Activated CD8-positive, alpha-beta memory T cell treated with anti-CD3 and anti-CD28 coated beads, Interleukin-2, amount 50 U/mL, for 48 hours (primary cell): ENCODE measurements around the gene NAV2.
"Not testable (repeated sequence)": the region's sequence is repeated elsewhere in the genome, so short reads cannot be mapped to it uniquely, and the experiment has no call there.

ENCODE experiments used
- DNase-seq: peaks from one replicate; pipeline ENCODE4 v3.0.0-alpha.2; 2020

NAV2 gene

GRCh38 chr11:19985111-19985510, 272.5 kb downstream of the NAV2 start:
- no peak for DNase-seq

GRCh38 chr11:19987331-19987801, 274.7 kb downstream of the NAV2 start:
- no peak for DNase-seq

- DNase-seq = no peak
These were observed 276.0 kb downstream of the NAV2 start for GRCh38 chr11:19988598-19988997.

- DNase-seq = no peak
These were observed 276.6 kb downstream of the NAV2 start for GRCh38 chr11:19989191-19989590.

- no peak for DNase-seq
These were observed 279.5 kb downstream of the NAV2 start for GRCh38 chr11:19992162-19992561.

GRCh38 chr11:19992998-19993397, 280.4 kb downstream of the NAV2 start:
- no peak for DNase-seq

- no peak for DNase-seq
These were observed 282.0 kb downstream of the NAV2 start for GRCh38 chr11:19994672-19995071.

- no peak for DNase-seq
These were observed 282.5 kb downstream of the NAV2 start for GRCh38 chr11:19995145-19995544.

- DNase-seq = no peak
These were observed 283.9 kb downstream of the NAV2 start for GRCh38 chr11:19996571-19996970.

GRCh38 chr11:20000022-20000350, 287.3 kb downstream of the NAV2 start:
- DNase-seq = no peak

GRCh38 chr11:20000351-20001134, 287.9 kb downstream of the NAV2 start:
- no peak for DNase-seq

GRCh38 chr11:20002312-20003216, 289.9 kb downstream of the NAV2 start:
- no peak for DNase-seq

- no peak for DNase-seq
These were observed 290.7 kb downstream of the NAV2 start for GRCh38 chr11:20003351-20003750.

- DNase-seq = no peak
These were observed 292.2 kb downstream of the NAV2 start for GRCh38 chr11:20004866-20005265.

GRCh38 chr11:20005747-20006146, 293.1 kb downstream of the NAV2 start:
- DNase-seq = no peak

- DNase-seq = not testable (repeated sequence)
These were observed 294.0 kb downstream of the NAV2 start for GRCh38 chr11:20006618-20007017.

- DNase-seq = no peak
These were observed 294.7 kb downstream of the NAV2 start for GRCh38 chr11:20007386-20007785.

GRCh38 chr11:20008190-20008870, 295.7 kb downstream of the NAV2 start:
- no peak for DNase-seq

GRCh38 chr11:20008871-20009644, 296.4 kb downstream of the NAV2 start:
- DNase-seq = no peak

GRCh38 chr11:20010156-20010850, 297.7 kb downstream of the NAV2 start:
- DNase-seq = no peak

GRCh38 chr11:20010851-20011225, 298.2 kb downstream of the NAV2 start:
- DNase-seq = no peak
